AG09309 (cell line): ENCODE results near the gene RHBDL3.
A peak's percentile ranks its signal among the peaks of the same experiment; 100 is the strongest.

ENCODE experiments used
- DNase-seq: peaks from one replicate; pipeline ENCODE4 v3.0.0-alpha.2; 2010; ENCODE audit warnings: low read depth
- H3K4me3 ChIP-seq: 2 replicates; pipeline ENCODE4 v1.5.1; 2011; ENCODE audit warnings: mild to moderate bottlenecking, low read depth, low read length, moderate library complexity; ENCODE audit not compliant: control insufficient read depth
- CTCF ChIP-seq: IDR thresholded peaks from 2 replicates; pipeline ENCODE4 v1.5.1; 2011; ENCODE audit warnings: mild to moderate bottlenecking, low read depth, low read length, inconsistent platforms; ENCODE audit not compliant: insufficient read depth, control insufficient read depth; ENCODE audit errors: missing control alignments

RHBDL3 gene

GRCh38 chr17:32265192-32265923, at the start of gene RHBDL3:
TSS of gene RHBDL3 (plus strand) at chr17:32265832. CDS start at chr17:32266190, 358 bp downstream.
- no peak for TF ChIP-seq CTCF
- DNase-seq: no peak
- peak within 1 kb of the TSS; percentile 43 for H3K4me3 ChIP-seq

- DNase-seq: no peak
- H3K4me3 ChIP-seq: no peak overlapping the region
- no peak for TF ChIP-seq CTCF
These were observed 43.0 kb upstream of the RHBDL3 start for GRCh38 chr17:32222621-32223020.

GRCh38 chr17:32223703-32224102, 41.9 kb upstream of the RHBDL3 start:
- TF ChIP-seq CTCF: no peak
- no peak for DNase-seq
- no peak overlapping the region for H3K4me3 ChIP-seq

GRCh38 chr17:32226886-32227285, 38.7 kb upstream of the RHBDL3 start:
- TF ChIP-seq CTCF: no peak
- DNase-seq: no peak

GRCh38 chr17:32227910-32228309, 37.7 kb upstream of the RHBDL3 start:
- DNase-seq: no peak
- no peak overlapping the region for H3K4me3 ChIP-seq
- no peak for TF ChIP-seq CTCF

More at GRCh38 chr17:32226886-32227285, 38.7 kb upstream of the RHBDL3 start:
- no peak overlapping the region for H3K4me3 ChIP-seq

- no peak for DNase-seq
- no peak for TF ChIP-seq CTCF
- no peak overlapping the region for H3K4me3 ChIP-seq
These were observed 30.0 kb upstream of the RHBDL3 start for GRCh38 chr17:32235588-32235987.

- no peak for DNase-seq
- TF ChIP-seq CTCF: no peak
- H3K4me3 ChIP-seq: no peak overlapping the region
These were observed 26.2 kb upstream of the RHBDL3 start for GRCh38 chr17:32239456-32239855.
